ENCODE results near the gene DHRSX.

DNA sequence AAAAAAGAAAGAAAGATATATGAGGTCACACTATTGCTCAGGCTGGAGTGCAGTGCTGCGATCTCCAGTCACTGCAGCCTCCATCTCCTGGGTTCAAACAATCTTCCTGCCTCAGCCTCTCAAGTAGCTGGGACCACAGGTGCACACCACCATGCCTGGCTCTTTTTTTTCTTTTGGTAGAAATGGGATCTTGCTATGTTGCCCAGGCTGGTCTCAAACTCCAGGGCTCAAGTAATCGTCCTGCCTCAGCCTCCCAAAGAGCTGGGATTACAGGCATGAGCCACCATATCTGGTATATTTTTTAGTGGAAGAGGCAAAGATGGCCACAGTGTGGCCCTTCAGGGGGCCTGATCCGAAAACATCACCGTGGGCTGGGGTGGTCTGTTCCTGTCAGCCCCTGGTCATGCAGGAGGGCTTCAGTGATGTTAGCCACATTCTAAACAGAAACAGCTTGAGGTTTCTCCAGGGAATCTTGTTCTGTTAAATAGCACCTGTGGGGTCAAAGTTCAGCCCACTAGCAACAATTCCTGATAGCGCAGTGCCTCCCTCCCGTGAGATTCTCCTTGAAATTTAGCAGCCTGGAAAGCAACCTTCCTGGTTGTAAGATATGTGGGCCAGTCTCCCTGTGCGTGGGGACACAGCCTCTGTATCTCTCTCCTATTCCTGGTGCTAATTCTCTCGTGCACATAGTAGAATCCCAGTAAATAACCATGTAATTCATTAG, 7.3 kb upstream of the DHRSX start:
- TF ChIP-seq FOXM1 (CRISPR knock-in tag; IDR thresholded peaks at IDR 0.05) = no peak
- no peak for TF ChIP-seq ZNF781 (CRISPR knock-in tag; IDR thresholded peaks at IDR 0.05; ENCODE audit: borderline replicate concordance, not compliant biosample characterization)
- TF ChIP-seq SYNCRIP (IDR thresholded peaks at IDR 0.05; ENCODE audit: insufficient read depth, low read depth, low read length) = no peak
- no peak for TF ChIP-seq ZNF292 (CRISPR knock-in tag; IDR thresholded peaks at IDR 0.05; ENCODE audit: borderline replicate concordance, low read depth)
- TF ChIP-seq, protein P1, sequence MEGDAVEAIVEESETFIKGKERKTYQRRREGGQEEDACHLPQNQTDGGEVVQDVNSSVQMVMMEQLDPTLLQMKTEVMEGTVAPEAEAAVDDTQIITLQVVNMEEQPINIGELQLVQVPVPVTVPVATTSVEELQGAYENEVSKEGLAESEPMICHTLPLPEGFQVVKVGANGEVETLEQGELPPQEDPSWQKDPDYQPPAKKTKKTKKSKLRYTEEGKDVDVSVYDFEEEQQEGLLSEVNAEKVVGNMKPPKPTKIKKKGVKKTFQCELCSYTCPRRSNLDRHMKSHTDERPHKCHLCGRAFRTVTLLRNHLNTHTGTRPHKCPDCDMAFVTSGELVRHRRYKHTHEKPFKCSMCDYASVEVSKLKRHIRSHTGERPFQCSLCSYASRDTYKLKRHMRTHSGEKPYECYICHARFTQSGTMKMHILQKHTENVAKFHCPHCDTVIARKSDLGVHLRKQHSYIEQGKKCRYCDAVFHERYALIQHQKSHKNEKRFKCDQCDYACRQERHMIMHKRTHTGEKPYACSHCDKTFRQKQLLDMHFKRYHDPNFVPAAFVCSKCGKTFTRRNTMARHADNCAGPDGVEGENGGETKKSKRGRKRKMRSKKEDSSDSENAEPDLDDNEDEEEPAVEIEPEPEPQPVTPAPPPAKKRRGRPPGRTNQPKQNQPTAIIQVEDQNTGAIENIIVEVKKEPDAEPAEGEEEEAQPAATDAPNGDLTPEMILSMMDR (CRISPR knock-in tag; IDR thresholded peaks at IDR 0.05) = no peak
- TF ChIP-seq ZNF589 (CRISPR knock-in tag; conservative IDR thresholded peaks at IDR 0.05) = no peak
- TF ChIP-seq, protein P2, sequence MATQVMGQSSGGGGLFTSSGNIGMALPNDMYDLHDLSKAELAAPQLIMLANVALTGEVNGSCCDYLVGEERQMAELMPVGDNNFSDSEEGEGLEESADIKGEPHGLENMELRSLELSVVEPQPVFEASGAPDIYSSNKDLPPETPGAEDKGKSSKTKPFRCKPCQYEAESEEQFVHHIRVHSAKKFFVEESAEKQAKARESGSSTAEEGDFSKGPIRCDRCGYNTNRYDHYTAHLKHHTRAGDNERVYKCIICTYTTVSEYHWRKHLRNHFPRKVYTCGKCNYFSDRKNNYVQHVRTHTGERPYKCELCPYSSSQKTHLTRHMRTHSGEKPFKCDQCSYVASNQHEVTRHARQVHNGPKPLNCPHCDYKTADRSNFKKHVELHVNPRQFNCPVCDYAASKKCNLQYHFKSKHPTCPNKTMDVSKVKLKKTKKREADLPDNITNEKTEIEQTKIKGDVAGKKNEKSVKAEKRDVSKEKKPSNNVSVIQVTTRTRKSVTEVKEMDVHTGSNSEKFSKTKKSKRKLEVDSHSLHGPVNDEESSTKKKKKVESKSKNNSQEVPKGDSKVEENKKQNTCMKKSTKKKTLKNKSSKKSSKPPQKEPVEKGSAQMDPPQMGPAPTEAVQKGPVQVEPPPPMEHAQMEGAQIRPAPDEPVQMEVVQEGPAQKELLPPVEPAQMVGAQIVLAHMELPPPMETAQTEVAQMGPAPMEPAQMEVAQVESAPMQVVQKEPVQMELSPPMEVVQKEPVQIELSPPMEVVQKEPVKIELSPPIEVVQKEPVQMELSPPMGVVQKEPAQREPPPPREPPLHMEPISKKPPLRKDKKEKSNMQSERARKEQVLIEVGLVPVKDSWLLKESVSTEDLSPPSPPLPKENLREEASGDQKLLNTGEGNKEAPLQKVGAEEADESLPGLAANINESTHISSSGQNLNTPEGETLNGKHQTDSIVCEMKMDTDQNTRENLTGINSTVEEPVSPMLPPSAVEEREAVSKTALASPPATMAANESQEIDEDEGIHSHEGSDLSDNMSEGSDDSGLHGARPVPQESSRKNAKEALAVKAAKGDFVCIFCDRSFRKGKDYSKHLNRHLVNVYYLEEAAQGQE (IDR thresholded peaks at IDR 0.05; ENCODE audit: borderline replicate concordance in 1 of 2, low read depth in 1 of 2, low read length in 2 of 2) = no peak
- no peak for TF ChIP-seq EP300 (IDR thresholded peaks at IDR 0.05; ENCODE audit: low read depth in 2 of 2, low read length in 2 of 2)
- TF ChIP-seq EP300 (CRISPR knock-in tag; IDR thresholded peaks at IDR 0.05; ENCODE audit: borderline replicate concordance) = no peak
- TF ChIP-seq MXI1 (IDR thresholded peaks at IDR 0.05; ENCODE audit: borderline replicate concordance, low read depth, low read length) = no peak
- no peak for TF ChIP-seq KDM5B (CRISPR knock-in tag; IDR thresholded peaks at IDR 0.05; ENCODE audit: borderline replicate concordance)
- TF ChIP-seq POLR2A (IDR thresholded peaks at IDR 0.05; ENCODE audit: insufficient read depth in 1 of 2, low read depth in 2 of 2, low read length in 2 of 2) = no peak
- no peak for TF ChIP-seq ZNF326 (CRISPR knock-in tag; IDR thresholded peaks at IDR 0.05; ENCODE audit: borderline replicate concordance)

Data from HepG2 (cell line).